Ascending aorta (tissue), 2 donors: ENCODE data around the gene USP4. TPM values are rescaled to one million over a fixed set of nuclear protein-coding genes. Genes with fewer than 3 reads are reported as not detected.

Experiments
- DNase-seq, 2 donors: peaks; one replicate each; pipeline ENCODE4 v3.0.0-alpha.2; 2019; ENCODE audit warnings: low spot score in 2 of 2
- H3K27ac ChIP-seq, 2 donors: fragments of 200-600 bp; sonication (generic); one replicate each; pipeline ENCODE4 v1.5.1; 2016 to 2017; ENCODE audit warnings: mild to moderate bottlenecking in 1 of 2
- H3K27me3 ChIP-seq: fragments of 200-600 bp; sonication (generic); one replicate; pipeline ENCODE4 v1.5.1; 2017
- H3K36me3 ChIP-seq, 2 donors: fragments of 200-600 bp; sonication (generic); one replicate each; pipeline ENCODE4 v1.5.1; 2016
- H3K4me1 ChIP-seq, 2 donors: fragments of 200-600 bp; sonication (generic); one replicate each; pipeline ENCODE4 v1.5.1; 2016 to 2017; ENCODE audit warnings: mild to moderate bottlenecking in 1 of 2
- H3K4me3 ChIP-seq, 2 donors: fragments of 200-600 bp; sonication (generic); one replicate each; pipeline ENCODE4 v1.5.1; 2016 to 2017; ENCODE audit warnings: mild to moderate bottlenecking in 1 of 2
- H3K9me3 ChIP-seq, 2 donors: fragments of 200-600 bp; sonication (generic); one replicate each; pipeline ENCODE4 v1.5.1; 2016
- CTCF ChIP-seq, 3 experiments: fragments of 200-600 bp in 2 of 3; fragments of 450-650 bp in 1 of 3; sonication (generic) in 2 of 3; IDR thresholded peaks; one replicate each; pipeline ENCODE4 v1.5.1; 2016 to 2019; ENCODE audit warnings: antibody characterized with exemption in 3 of 3, mild to moderate bottlenecking in 1 of 3, moderate library complexity in 1 of 3
- intact Hi-C: fragments of 100-400 bp; cut with DNase I; formaldehyde crosslinking; loops from one replicate; pipeline ENCODE4 v1.15.1; 2023
- total RNA-seq: library from RNA; depleted of rRNA; stranded (reverse); fragments of >200 nt; gene quantifications from one replicate; pipeline ENCODE4 v1.1.0, GENCODE V29; 2016

Gene USP4
- total RNA-seq, 1 donor from 2014 or later = 94.7 TPM

GRCh38 chr3:49276475-49277382 is 63.1 kb downstream of the USP4 start, which contains the start of gene C3orf62:
C3orf62 (minus strand) TSS chr3:49277232; CDS start chr3:49276872, 360 bp downstream.
- intact Hi-C loops = loop anchor here (1.0 to 5.0 kb wide), 2 partner anchors 105 to 254 kb away; partner anchors contain the start of genes KLHDC8B and NDUFAF3
- TF ChIP-seq CTCF (IDR thresholded peaks at IDR 0.05) = no peak

GRCh38 chr3:49273825-49274532 is 65.9 kb downstream of the USP4 start:
- intact Hi-C loops = no loop called here
- Histone ChIP-seq H3K4me3 (no peak overlapping the region), H3K4me1 (peaks cover 6 to 10% of the 10 kb centered on the region in 2 donors), H3K27me3 (no peaks in the 10 kb centered on the region), H3K27ac (no peak overlapping the region), H3K36me3 (peaks cover 0 to 3% of the 10 kb centered on the region in 2 donors), H3K9me3 (no peaks in the 10 kb centered on the region)
- TF ChIP-seq CTCF (IDR thresholded peaks at IDR 0.05) = no peak
- no peak for DNase-seq

More at GRCh38 chr3:49276475-49277382, 63.1 kb downstream of the USP4 start, which contains the start of gene C3orf62:
- peak within 1 kb of the TSS; percentile 93 to 96 for H3K27ac ChIP-seq
- peaks cover 14 to 19% of the 10 kb centered on the region in 2 donors for H3K36me3 ChIP-seq
- peak; percentile 56 to 95 for DNase-seq
- no peaks in the 10 kb centered on the region for H3K27me3 ChIP-seq
- H3K9me3 ChIP-seq = no peaks in the 10 kb centered on the region
- H3K4me1 ChIP-seq = peaks cover 6 to 10% of the 10 kb centered on the region in 2 donors
- H3K4me3 ChIP-seq = peak within 1 kb of the TSS; percentile 50 to 64

GRCh38 chr3:49271047-49271446 is 68.8 kb downstream of the USP4 start:
- peaks cover under 1 to 8% of the 10 kb centered on the region in 2 donors for H3K4me1 ChIP-seq
- TF ChIP-seq CTCF (IDR thresholded peaks at IDR 0.05) = no peak
- intact Hi-C loops = no loop called here
- no peaks in the 10 kb centered on the region for H3K9me3 ChIP-seq
- no peak overlapping the region for H3K27ac ChIP-seq
- H3K27me3 ChIP-seq = no peaks in the 10 kb centered on the region
- peaks cover 0 to 3% of the 10 kb centered on the region in 2 donors for H3K36me3 ChIP-seq
- DNase-seq = no peak
- H3K4me3 ChIP-seq = no peak overlapping the region

- intact Hi-C loops = no loop called here
- H3K4me3 ChIP-seq = no peak overlapping the region
Observed at GRCh38 chr3:49270156-49270500, 69.7 kb downstream of the USP4 start.

More at GRCh38 chr3:49270156-49270500, 69.7 kb downstream of the USP4 start:
- no peak for DNase-seq
- Histone ChIP-seq H3K9me3 (no peaks in the 10 kb centered on the region), H3K27ac (no peak overlapping the region), H3K36me3 (peaks cover 0 to 3% of the 10 kb centered on the region in 2 donors), H3K27me3 (no peaks in the 10 kb centered on the region), H3K4me1 (peaks cover 0 to 3% of the 10 kb centered on the region in 2 donors)
- TF ChIP-seq CTCF (IDR thresholded peaks at IDR 0.05) = no peak
